Bronchial epithelial cell (primary cell): ENCODE measurements around the gene TIMM10B. TPM values are rescaled to one million over a fixed set of nuclear protein-coding genes. Genes with fewer than 3 reads are reported as not detected.

Source experiments
- DNase-seq: peaks from one replicate; pipeline ENCODE4 v3.0.0-alpha.2; 2010; ENCODE audit warnings: low read depth
- FAIRE-seq: peaks from 2 replicates; lab custom pipeline; 2011; peaks lifted over from hg19 to GRCh38; lab: Jason Lieb, UNC
- H3K27me3 ChIP-seq: 2 replicates; pipeline ENCODE4 v1.5.1; 2011; ENCODE audit warnings: low read length; ENCODE audit not compliant: control insufficient read depth, insufficient read depth
- H3K36me3 ChIP-seq: 2 replicates; pipeline ENCODE4 v1.5.1; 2011; ENCODE audit warnings: low read length; ENCODE audit not compliant: control insufficient read depth, insufficient read depth
- H3K4me3 ChIP-seq: 2 replicates; pipeline ENCODE4 v1.5.1; 2011; ENCODE audit warnings: mild to moderate bottlenecking, low read depth, low read length, control low read depth
- total RNA-seq: library from RNA; depleted of rRNA; stranded (reverse); fragments of >200 nt; gene quantifications from 2 replicates; pipeline ENCODE4 v1.2.1, GENCODE V29; 2014
- TF ChIP-seq, protein P1 (sequence below): IDR thresholded peaks from 2 replicates; pipeline ENCODE4 v1.5.1; 2011; ENCODE audit warnings: mild to moderate bottlenecking, moderate library complexity, low read length, control low read depth, inconsistent platforms; ENCODE audit not compliant: insufficient read depth, severe bottlenecking

Gene TIMM10B
- total RNA-seq, 1 donor from 2014 or later: 39.5 TPM

- H3K36me3 ChIP-seq: peaks cover 16% of the 10 kb centered on the region
- TF ChIP-seq, protein P1, sequence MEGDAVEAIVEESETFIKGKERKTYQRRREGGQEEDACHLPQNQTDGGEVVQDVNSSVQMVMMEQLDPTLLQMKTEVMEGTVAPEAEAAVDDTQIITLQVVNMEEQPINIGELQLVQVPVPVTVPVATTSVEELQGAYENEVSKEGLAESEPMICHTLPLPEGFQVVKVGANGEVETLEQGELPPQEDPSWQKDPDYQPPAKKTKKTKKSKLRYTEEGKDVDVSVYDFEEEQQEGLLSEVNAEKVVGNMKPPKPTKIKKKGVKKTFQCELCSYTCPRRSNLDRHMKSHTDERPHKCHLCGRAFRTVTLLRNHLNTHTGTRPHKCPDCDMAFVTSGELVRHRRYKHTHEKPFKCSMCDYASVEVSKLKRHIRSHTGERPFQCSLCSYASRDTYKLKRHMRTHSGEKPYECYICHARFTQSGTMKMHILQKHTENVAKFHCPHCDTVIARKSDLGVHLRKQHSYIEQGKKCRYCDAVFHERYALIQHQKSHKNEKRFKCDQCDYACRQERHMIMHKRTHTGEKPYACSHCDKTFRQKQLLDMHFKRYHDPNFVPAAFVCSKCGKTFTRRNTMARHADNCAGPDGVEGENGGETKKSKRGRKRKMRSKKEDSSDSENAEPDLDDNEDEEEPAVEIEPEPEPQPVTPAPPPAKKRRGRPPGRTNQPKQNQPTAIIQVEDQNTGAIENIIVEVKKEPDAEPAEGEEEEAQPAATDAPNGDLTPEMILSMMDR: no peak
- H3K4me3 ChIP-seq: no peak overlapping the region
- no peak for DNase-seq
- no peaks in the 10 kb centered on the region for H3K27me3 ChIP-seq
- no peak for FAIRE-seq
Measured at GRCh38 chr11:6452219-6452618, 29.1 kb upstream of the TIMM10B start.

GRCh38 chr11:6453152-6453551 is 28.1 kb upstream of the TIMM10B start:
- no peak for DNase-seq
- TF ChIP-seq, protein P1: no peak
- no peak for FAIRE-seq
- H3K36me3 ChIP-seq: peaks cover 16% of the 10 kb centered on the region
- no peaks in the 10 kb centered on the region for H3K27me3 ChIP-seq
- no peak overlapping the region for H3K4me3 ChIP-seq

GRCh38 chr11:6455070-6455469 is 26.2 kb upstream of the TIMM10B start:
- Histone ChIP-seq H3K4me3 (no peak overlapping the region), H3K27me3 (no peaks in the 10 kb centered on the region), H3K36me3 (peaks cover 15% of the 10 kb centered on the region)
- FAIRE-seq (no peak), DNase-seq (no peak)
- TF ChIP-seq, protein P1: no peak

GRCh38 chr11:6456361-6457073 is 24.8 kb upstream of the TIMM10B start:
- FAIRE-seq: no peak
- Histone ChIP-seq H3K27me3 (no peaks in the 10 kb centered on the region), H3K4me3 (no peak overlapping the region), H3K36me3 (peaks cover 12% of the 10 kb centered on the region)
- TF ChIP-seq, protein P1: no peak
- DNase-seq: no peak

DNA sequence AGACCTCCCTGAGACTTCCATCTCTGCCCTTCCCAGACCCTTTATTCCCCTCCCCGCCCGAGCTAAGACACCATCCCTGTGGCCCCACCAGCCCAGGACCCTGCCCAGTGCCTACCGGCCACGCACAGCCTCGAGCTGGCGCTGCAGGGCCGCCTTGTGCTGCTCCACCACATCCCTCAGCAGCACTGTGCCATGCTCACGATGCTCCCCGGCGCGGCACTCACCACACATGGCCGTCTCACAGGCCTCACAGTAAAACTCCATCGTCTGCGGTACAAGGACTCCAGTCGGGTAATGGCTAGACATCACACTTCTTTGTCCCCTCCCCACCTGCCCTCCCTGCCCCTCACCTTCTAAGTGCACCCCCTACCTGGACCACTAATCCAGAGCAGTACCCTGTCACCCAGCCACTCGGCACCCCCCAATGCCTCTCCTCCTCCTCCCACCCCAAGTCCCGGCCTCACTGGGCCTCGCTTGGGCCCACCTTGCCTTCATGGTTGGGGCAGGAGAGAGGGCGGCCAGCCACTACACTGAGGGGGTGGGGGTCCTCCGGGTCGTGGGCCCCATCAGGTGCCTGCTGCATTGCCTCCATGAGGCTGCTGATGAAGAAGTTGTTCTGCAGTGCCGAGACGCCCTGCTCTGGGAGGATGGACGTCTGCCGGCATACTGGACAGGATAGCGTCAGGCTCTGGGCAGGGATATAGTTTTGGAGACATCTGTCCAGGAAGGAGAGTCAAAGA is 23.6 kb upstream of the TIMM10B start:
- TF ChIP-seq, protein P1: no peak
- H3K27me3 ChIP-seq: no peaks in the 10 kb centered on the region
- peaks cover 12% of the 10 kb centered on the region for H3K36me3 ChIP-seq
- no peak for FAIRE-seq
- H3K4me3 ChIP-seq: no peak overlapping the region
- no peak for DNase-seq
